Sigmoid colon (tissue), 4 donors: ENCODE measurements around the gene SLC12A5.

Source experiments
- POLR2AphosphoS5 ChIP-seq, 4 donors: sonication (generic); formaldehyde crosslinking; IDR thresholded peaks; one replicate each; pipeline ENCODE4 v1.6.1; 2017; ENCODE audit warnings: antibody characterized with exemption in 4 of 4
- TF ChIP-seq, protein P1 (sequence below), 4 experiments: fragments of 450-650 bp in 3 of 4; fragments of 200-600 bp in 1 of 4; IDR thresholded peaks; one replicate each; pipeline ENCODE4 v1.5.1; 2016 to 2019; ENCODE audit warnings: antibody characterized with exemption in 4 of 4, mild to moderate bottlenecking in 3 of 4, moderate library complexity in 2 of 4

DNA sequence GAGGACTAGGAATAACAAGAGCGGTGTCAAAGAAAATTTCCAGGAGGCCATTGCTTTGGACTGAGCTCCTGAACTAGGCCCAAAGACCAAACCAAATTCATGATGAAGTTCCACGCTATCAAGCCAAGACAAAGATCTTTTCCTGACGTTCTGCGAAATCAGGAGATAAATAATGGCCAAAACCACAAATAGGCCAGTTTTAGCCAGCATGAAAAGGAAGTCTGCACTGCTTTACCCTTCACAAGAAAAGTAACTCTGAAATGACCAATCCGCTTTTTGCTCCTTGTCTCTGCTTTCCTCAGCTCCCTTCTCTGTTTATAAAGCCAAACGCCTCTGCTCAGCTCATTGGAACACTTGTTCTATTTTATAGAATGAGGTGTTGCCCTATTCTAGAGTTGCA, 54.1 kb downstream of the SLC12A5 start:
- TF ChIP-seq, protein P1, sequence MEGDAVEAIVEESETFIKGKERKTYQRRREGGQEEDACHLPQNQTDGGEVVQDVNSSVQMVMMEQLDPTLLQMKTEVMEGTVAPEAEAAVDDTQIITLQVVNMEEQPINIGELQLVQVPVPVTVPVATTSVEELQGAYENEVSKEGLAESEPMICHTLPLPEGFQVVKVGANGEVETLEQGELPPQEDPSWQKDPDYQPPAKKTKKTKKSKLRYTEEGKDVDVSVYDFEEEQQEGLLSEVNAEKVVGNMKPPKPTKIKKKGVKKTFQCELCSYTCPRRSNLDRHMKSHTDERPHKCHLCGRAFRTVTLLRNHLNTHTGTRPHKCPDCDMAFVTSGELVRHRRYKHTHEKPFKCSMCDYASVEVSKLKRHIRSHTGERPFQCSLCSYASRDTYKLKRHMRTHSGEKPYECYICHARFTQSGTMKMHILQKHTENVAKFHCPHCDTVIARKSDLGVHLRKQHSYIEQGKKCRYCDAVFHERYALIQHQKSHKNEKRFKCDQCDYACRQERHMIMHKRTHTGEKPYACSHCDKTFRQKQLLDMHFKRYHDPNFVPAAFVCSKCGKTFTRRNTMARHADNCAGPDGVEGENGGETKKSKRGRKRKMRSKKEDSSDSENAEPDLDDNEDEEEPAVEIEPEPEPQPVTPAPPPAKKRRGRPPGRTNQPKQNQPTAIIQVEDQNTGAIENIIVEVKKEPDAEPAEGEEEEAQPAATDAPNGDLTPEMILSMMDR (IDR thresholded peaks at IDR 0.05), result no peak
- TF ChIP-seq POLR2AphosphoS5 (IDR thresholded peaks at IDR 0.05), result no peak
